Epithelial cell of esophagus (primary cell): Measurements from ENCODE around the gene ZNF322.

Source experiments
- DNase-seq: peaks from one replicate; pipeline ENCODE4 v3.0.0; 2010; ENCODE audit warnings: low read depth
- H3K4me3 ChIP-seq: 2 replicates; pipeline ENCODE4 v1.5.1; 2011; ENCODE audit warnings: mild to moderate bottlenecking, low read length, control low read depth
- CTCF ChIP-seq: IDR thresholded peaks from 2 replicates; pipeline ENCODE4 v1.5.1; 2011; ENCODE audit warnings: low read depth, mild to moderate bottlenecking, low read length, control low read depth, inconsistent platforms; ENCODE audit not compliant: insufficient read depth; ENCODE audit errors: missing control alignments

Gene ZNF322

DNA sequence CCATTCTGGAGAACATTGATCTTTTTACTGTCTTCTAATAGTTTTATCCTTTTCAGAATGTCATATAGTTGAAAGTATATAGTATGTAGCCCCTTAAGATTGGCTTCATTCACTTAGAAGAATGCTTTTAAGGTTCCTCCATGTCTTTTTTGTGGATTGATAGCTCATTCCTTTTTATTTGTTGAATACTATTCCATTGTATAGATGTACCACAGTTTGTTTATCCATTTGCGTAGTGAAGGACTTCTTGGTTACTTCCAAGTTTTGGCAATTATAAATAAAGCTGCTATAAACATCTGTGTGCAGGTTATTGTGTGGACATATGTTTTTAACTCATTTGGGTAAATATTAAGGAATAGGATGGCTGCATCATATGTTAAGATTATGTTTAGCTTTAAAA lies 35.0 kb downstream of the ZNF322 start:
- no peak for DNase-seq
- TF ChIP-seq CTCF, result no peak
- H3K4me3 ChIP-seq, result no peak overlapping the region

DNA sequence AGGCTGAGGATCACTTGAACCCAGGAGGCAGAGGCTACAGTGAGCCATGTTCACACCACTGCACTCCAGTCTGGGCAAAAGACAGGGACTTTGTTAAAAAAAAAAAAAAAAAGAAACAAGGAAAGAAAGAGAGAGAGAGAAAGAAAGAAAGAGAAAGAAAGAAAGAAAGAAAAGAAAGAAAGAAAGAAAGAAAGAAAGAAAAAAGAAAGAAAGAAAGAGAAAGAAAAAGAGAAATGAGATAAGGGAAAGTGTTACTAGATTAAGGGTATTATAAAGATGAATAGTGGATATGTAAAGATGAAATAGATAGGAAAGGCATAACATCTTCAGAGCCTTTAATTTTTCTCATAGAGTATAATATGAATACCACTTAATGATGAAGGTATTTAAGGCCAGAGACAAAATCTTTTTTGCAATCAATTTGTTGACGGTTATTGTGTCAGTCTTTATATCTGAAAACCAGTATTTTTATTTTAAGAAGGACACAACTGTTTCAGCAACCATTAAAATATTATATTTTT lies 36.1 kb downstream of the ZNF322 start:
- no peak overlapping the region for H3K4me3 ChIP-seq
- no peak for TF ChIP-seq CTCF
- no peak for DNase-seq

- peak; percentile 30 for DNase-seq
These were observed 45.6 kb downstream of the ZNF322 start for GRCh38 chr6:26613689-26614683.

DNA sequence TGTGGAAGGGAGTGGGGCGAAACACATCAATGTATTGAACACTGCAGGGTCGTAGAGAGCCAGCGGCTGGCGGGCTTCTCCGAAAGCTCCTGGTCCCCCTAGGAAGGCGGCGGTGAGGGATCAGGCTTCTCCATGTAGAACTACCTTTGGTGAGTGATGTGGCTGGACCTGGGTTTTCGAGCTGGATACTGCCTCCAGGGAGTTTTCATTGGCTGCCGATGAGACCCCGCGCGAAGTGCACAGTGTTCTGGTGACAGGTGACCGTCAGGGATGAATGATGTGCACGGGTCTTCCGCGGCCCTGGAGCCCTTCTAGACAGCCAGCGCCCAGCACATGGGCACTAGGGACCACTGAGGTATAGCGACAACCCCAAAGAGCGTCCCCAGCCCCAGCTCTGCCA lies 46.3 kb downstream of the ZNF322 start:
- no peak for TF ChIP-seq CTCF
- no peak for DNase-seq
- no peak overlapping the region for H3K4me3 ChIP-seq

More at GRCh38 chr6:26613689-26614683, 45.6 kb downstream of the ZNF322 start:
- peak overlapping the region; percentile 40 for H3K4me3 ChIP-seq
- TF ChIP-seq CTCF, result peak; percentile 17

- no peak for TF ChIP-seq CTCF
- DNase-seq, result no peak
These were observed 47.9 kb downstream of the ZNF322 start for GRCh38 chr6:26611599-26611998.

GRCh38 chr6:26609463-26609862 lies 50.1 kb downstream of the ZNF322 start:
- no peak for DNase-seq
- TF ChIP-seq CTCF, result no peak
- no peak overlapping the region for H3K4me3 ChIP-seq

More at GRCh38 chr6:26611599-26611998, 47.9 kb downstream of the ZNF322 start:
- H3K4me3 ChIP-seq, result no peak overlapping the region
